NCI-H146 treated with DMSO at 0.1 percent for 48 hours (cell line): ENCODE measurements around the gene SV2B.

Experiments
- DNase-seq: peaks from one replicate; lab custom pipeline; 2025; ENCODE audit not compliant: unreplicated experiment; lab: John Stamatoyannopoulos, UW

The SV2B gene

DNA sequence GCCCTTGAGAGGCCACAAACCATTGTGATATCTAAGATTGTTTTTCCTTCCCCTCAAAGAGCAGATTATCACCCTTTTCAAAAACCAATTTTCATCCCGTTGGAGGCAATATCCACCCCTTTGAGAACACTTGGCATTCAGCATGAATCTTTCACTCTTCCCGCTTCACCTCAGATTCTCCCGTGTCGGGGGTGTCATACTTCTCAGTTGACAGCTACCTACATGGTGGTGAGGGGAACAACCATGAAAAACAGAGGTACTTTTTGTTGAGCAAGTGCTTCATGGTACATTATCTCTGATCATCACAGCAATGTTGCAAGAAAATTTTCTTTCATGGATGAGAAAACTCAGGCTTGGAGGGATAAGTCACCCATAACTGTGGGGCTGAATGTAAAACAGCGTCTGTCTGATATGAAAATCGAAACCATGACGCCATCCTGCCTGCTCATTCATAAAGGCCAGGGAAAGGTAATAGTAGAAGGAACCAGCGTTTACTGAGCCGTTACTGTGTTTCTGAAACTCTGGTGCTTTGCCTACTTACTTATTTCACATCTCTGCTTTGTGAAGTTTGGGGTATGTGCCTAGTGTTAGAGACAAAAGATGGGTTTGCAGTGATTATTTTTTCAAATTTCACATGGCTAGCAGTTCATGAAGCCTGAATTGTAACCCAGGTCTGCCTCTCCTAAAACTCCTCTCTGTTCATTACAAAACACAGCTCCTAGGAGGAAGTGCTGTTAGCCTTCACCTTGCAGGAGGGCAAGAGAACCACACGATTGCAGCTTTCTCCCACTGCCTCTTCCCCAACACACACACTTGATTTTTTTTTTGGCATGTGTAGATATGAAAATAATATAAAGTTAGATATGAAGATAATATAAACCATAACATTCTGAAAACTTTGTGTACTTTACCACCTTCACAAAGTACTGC, 35.4 kb downstream of the SV2B start:
- no peak for DNase-seq

DNA sequence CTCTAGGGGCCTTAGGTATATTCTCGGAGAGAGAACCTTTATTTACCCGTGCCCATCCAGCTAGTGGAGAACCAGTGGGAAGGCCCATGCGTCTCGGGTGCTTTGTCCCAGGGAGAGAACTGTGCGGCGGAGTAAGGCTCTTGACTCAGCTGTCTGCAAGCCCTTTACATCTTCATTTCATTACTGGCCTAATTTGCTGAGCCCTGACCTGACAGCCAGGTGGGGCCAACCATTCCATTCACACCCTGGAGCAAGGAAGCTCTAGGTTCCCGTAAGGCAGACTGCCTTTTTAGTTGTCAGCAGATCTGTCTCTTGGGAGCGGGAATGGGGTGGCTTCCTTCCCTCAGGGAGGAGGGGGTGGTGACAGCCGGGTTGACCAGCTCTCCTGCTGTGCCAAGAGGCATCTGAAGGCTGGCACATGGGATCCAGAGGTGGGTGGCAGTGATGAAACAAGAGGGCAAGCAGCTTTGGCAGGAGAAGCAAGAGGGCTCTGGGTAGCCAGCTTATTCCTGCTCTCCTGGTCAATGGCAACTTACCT, 36.4 kb downstream of the SV2B start:
- DNase-seq: no peak

DNA sequence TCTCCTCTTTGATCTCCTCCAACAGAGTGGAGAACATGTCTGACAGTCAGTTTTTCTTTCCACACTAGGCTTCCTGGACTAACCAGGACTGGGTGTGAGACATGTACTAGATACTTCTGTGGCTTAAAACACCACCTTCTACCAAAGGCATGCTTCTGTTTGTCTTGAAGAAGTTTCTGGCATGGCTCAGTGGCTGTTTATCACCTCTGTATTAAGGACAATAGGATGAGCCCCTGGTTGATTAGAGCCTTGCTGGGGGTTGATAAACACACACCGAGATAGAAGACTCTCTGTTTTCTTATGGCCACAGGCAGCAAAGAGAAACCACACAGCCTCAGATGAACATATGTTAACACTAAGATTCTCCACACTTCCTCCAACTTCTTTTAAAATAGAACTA, 40.5 kb downstream of the SV2B start:
- DNase-seq: no peak

DNA sequence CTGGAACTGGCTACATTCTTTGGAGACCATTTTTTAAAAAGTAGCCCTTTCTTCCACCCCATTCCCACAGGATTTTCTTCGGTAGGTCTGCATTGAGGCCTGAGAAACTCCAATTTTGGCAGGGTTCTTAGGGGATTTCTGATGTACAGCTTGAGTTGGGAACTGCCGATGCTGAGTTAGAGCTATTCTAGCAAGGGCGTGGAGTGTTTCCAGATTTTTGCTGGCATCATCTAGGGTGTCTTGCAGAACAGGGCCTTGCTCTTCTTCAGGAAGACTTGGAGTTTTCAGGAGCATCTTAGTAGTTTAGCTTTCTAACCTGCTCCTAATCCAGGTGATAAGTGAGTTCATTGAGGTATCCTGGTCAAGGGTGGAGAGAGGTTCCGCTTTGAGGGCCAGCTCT, 41.0 kb downstream of the SV2B start:
- DNase-seq: no peak

DNA sequence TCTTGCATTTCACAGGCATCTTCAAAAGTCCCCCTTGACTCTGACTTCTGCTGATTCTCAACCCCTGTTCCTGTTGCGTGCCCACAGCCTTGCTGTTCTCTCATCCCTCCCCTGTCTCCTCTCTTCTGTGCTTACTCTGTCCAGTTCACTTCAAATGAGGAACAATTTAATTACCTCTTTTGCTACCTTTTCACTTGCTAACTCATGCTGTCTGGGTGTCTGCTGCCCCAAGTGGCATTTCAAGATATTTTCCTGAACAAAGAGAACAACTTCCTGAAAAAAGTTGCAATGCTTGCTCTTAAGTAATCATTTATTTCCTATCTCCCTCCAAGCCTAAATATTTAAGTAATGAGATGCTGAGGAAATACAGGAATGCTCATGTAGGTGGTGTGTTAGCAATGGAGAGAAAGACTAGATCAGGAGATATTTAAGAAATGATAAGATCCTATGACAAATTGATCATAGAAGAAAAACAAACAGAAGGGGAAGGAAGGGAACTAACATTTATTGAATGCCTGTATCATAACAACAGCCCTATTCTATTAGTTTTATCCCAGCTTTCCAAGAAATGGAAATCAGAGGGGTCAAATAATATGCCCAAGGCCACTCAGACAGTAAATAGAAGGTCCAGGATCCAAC, 42.2 kb downstream of the SV2B start:
- DNase-seq: no peak

DNA sequence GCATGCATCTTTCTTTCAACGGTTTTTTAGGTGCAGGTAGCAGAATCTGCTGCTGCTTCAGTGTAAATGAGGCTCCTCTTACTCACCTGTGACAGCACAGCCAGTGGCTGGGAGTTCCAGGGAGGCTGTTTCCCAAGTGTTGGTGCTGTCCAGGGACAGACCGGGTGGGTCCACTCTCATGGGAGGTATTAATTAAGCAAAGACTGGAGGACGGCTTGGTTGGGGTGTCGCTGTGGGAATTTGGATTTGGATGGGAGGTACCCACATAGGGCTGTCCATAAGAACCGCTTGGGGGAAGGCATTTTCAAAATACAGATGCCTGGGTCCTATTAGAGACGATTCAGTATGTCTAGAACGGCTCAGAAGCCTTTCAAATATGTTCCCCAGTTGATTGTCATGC, 42.9 kb downstream of the SV2B start:
- no peak for DNase-seq

DNA sequence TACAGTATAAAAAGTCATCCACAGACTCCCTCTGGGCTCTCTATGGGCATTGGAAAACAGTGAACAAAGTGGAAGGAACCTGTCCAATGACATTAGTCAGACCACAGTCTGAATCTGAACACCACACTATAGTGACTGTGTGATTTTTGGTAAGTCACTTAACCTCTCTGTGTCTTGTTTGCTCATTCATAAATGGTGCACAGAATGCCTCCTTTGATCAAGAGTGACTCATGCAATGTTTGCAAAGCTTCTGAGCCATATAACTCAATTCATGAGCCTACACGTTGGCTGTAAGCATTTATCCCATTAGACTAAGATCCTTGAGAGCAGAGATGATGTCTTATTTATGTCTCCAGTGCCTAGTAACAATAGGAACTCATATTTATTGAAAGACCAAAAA, 46.7 kb downstream of the SV2B start:
- DNase-seq: no peak

DNA sequence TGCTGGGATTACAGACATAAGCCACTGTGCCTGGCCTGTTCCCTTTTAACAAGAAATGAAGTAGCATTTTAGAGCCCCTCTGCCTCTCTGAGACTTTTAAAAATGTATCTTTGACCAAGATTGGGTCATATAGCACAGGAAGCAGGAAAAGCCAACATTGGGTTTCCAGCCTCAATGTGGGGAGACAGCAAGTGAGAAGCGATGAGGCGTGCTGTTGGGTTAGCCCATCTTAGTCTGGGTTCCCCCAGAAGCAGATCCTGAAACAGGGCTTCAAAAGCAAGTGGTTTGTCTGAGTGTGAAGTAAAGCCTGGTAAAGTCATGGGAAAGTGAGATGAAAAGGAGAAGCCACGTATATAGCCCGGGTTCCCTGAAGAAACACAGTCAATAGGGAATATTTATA, 48.2 kb downstream of the SV2B start:
- DNase-seq: no peak

DNA sequence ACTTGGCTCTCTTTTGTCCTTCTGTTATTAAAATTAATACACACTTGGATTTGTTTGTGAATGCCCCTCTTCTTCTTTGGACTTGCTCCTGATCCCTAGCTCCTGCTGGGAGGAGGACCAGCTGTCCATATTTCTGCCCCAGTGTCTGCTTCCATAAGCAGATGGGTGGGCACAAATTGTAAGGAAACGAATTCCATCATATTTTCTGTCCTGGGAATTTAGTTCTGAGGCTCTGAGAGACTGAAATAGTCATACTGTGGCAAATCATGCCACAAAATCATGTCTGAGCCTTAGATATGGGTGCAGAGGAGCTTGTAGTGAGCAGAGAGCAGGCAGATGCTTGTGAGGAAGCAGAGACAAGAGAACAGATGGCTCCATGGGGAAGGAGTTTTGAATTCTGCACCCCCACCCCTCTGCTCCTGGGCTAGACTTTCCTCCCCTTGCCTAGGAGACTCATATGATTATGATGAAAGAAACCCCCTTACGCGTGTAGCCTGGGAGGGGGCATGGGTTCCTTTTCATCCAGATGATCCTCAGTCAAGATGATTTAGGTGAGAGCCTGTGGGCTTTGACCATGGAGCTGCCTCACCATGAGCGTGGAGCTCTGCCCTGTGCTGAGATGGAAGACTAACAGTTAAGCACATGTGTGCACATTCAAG, 50.6 kb downstream of the SV2B start:
- peak; percentile 82 for DNase-seq

DNA sequence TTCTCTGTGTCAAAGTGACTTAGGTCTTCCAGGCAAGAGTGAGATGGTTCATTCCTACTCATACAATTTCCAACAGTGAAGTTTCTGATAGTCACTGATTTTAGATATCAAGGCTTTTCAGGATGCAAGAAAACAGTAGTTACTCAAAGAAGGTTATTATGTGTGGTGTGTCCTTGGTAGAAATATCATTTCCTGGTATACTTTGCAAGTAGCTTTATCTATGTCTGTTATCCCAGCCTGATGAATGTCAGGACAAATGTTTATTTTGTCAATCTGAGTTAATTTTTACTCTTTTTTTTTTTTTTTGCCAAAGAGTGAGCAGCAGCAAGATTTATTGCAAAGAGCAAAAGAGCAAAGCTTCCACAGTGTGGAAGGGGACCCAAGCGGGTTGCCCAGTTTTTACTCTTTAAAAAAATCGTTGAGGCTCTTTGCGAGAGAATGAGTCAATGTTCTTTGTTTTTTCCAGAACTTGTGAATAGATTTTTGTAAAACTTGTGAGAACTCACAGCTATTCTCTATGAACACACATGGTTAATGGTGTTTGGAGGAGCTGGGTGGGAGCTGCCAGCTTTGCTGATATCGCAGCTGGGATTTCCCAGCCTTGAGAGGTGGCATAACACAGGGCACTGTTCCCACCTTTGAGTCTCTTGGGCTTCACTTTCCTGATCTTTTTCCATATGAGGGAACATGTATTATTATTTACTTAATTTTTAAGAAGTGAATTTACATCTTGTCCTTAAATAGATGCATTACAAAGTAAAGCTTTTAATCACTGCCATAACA, 51.9 kb downstream of the SV2B start:
- DNase-seq: no peak

DNA sequence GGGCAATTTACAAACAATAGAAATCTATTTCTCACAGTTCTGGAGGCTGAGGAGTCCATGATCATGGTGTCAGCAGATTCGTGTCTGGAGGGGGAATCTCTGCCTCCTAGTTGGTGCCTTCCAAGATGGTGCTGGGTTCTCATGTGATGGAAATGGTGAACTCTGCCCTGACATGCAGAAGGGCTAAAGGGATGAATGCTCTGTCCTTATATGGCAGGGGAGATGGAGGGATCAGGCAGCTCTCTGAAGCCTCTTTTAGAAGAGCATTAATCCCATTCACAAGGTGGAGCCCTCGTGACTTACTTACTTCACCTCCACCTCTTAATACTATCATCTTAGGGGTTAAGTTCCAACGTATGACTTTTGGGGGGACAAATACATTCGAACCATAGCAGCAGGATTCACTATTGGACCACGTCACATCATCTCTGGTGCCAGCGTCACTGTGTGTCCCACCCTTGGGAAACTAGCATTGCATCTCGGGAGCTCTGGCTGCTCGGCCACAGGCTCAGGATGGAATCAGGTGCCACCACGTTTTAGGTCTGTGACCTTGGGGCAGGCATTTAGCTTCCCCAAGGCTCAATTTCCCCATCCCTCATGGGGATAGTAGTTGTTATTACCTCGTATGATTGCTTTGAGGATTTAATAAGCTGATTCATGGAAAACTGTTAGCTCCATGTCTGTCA, 53.0 kb downstream of the SV2B start:
- DNase-seq: no peak

DNA sequence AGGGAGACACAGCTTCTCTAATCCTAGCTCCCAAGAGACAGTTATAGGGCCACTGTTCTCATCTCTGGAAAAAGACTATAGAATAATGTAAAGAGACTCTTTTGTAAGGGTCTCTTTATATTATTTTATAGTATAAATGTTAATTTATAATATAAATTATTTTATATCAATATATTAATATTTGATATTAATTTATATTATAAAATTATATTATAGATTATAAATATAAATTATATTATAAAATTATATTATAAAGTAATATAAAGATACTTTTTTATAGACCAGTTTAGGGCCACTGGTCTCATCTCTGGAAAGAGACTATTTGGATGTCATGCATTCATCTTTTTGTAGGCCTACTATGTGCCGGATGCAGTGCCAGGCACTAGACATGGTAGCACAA, 53.9 kb downstream of the SV2B start:
- no peak for DNase-seq

DNA sequence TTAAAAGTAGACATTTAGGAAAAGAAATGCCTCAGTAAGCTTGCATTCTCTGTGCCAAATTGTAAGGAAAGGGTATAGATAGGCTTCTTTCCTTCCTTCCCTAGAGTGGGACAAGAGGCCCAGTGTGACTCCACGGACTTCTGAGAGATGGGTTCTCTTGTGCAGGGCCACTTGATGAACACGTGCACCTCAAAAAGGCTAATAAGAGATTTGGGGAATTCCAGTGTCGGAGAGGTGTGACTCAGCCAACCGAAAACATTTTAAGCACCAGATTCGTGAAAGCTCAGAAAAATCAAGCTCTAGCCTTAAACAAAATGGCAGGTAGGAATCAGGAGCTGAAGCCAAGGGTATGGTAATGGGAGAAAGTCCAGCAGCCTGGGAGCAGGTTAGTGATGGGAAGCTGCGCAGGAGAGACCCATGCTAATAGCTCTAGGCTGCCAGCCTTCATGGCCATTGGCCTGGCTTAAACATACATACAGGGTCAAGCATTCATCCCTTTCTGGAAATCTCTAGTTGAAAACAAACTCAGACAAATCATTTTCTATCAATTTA, 56.2 kb downstream of the SV2B start:
- DNase-seq: no peak

DNA sequence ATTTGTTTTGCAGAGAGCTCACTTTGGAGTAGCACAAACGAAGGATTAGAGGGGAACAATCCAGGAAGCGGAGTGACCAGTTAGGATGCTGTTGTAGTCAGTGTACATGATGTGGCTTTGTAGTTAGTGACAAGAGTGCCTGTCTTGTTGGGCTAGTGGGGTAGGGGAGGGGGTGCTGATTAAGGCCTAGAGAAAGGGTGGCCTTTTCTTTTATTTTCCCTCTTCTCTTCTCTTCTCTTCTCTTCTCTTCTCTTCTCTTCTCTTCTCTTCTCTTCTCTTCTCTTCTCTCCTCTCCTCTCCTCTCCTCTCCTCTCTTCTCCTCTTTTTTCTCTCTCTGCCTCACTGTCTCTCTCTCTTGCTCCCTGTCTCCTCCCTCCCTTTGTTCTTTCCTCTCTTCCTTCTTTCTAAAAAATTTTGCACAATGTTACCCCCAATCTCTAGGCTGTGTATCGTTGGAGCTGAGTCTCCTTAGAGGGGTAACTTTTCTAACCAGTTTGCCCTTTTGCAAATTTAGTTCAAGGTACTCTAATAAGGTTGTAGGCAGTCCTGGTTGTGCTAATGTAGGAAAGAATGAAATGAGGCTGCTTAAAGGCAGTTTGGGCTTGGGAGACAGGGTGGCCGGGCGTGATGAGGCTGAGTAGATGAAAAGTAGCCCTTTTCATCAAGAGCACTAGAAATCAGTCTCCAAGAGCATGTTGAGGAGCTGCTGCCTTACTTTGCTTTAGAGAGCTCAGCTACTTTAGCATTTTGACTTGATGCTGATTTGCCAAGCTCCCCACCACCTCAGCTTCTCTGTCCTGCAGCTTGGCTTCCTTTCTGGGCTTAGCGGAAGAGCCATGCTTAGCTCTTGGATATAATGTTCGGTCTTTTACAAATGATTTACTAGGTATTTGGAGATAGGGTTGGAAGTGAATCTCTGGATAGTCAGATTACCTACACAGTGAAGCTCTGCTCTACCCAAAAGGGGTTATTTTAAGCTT, 58.6 kb downstream of the SV2B start:
- DNase-seq: no peak

DNA sequence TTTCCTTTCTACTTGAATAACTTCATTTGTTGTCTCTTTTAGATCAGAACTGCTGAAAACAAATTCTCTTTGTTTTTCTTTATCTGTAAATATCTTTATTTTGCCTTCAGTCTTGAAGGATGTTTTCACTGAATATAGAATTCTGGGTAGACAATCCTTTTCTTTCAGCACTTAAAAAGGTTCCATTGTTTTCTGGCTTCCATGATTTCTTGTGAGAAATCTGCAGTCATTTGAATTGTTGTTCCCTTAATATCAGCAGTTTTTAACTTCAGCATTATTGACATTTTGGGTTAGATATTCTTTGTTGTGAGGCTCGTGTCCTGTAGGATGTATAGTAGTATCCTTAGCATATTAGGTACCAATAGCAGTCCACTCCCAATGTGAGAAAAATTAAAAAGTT, 65.8 kb downstream of the SV2B start:
- no peak for DNase-seq

DNA sequence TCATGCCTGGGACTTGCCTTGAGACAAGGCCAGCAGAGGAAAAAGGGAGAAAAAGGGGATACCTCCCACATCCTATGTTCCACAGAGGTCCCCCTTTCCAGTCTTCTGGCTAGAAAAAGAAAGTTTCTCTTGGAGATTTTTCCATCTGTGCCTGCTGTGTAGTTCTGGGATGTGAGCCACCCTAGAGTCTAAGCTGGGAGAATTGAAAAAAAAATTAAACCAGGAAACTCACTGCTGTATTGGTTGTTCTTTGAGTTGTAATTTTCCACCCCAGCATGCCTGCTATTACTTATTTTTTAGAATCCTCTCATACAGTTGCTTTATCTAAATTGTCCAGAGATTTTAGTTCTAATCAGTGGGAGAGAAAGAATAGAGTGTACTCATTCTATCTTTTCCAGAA, 68.4 kb downstream of the SV2B start:
- DNase-seq: no peak

DNA sequence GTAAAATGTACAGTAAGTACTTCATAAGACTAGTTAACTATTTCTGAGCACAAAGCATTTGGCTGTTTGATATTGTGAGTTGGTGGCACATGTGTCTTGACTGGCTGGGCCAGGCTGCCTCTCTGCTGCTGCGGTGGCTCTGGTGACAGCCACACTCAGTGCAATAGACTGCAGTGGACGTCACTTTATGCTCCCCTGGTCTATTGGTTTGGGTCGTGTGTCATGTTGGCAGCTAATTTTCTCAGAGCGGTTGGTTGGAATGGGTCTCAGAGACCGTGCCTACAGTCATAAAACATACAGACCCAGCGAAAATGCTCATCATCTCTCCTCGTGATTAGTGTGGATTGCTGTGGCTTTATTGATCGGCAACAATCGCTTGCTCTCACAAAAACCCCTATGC, 71.3 kb downstream of the SV2B start:
- no peak for DNase-seq

DNA sequence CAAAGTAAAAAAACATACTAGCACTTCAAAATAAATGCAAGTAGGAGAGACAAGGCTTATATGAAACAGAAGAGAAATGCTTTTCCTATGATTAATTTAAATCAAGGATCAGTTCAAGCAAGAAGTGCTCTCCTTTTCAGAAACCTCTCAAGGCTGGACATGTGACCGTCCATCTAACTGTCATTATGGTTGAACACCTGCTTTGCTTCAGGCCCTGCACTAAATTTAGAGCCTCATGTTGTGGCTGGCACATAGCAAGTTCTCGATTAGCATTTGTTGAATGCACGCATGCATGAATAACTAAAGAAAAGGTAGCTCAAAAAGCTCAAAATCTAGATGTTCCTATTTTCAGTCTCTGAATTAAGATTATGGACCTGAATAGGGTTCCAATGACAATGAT, 82.0 kb downstream of the SV2B start:
- peak; percentile 18 for DNase-seq

DNA sequence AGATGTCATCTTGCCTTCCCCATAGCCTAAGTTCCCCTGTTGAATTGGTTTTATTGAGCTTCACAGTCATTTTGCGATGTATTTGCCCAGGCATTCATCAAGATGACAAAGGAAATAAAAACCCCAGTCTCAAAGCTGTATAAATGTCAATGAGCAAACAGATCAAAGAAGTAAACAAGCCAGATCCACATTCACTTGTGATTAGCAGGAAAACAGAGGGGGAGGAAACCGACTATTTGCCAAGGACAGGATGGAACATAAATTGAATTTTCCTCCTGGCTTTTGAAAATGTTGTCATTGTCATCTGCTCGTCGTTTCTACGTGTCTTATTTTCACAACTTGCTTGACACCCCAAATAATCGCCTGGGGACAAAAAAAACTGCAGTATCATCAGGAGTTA, 83.5 kb downstream of the SV2B start:
- DNase-seq: peak; percentile 66
